Measurements from ENCODE around the gene FAM114A2.

GRCh38 chr5:154038707-154039457 lies at the start of gene FAM114A2, which contains the start of gene MFAP3:
- TF ChIP-seq CTCF (IDR thresholded peaks at IDR 0.05) (peak in 1 of 6 experiments; percentile 6), POLR2AphosphoS5 (IDR thresholded peaks at IDR 0.05) (peak; percentile 97 to 99), EP300 (IDR thresholded peaks at IDR 0.05) (no peak), POLR2A (IDR thresholded peaks at IDR 0.05) (peak in 3 of 4 donors; percentile 76 to 93 (median 77))

All from upper lobe of left lung (tissue), 4 donors.